ENCODE measurements around the gene ZBTB7C. TPM values are rescaled to one million over a fixed set of nuclear protein-coding genes. Genes with fewer than 3 reads are reported as not detected.

The ZBTB7C gene
- total RNA-seq, 1 experiment from 2014 or later, result 0.33 TPM

DNA sequence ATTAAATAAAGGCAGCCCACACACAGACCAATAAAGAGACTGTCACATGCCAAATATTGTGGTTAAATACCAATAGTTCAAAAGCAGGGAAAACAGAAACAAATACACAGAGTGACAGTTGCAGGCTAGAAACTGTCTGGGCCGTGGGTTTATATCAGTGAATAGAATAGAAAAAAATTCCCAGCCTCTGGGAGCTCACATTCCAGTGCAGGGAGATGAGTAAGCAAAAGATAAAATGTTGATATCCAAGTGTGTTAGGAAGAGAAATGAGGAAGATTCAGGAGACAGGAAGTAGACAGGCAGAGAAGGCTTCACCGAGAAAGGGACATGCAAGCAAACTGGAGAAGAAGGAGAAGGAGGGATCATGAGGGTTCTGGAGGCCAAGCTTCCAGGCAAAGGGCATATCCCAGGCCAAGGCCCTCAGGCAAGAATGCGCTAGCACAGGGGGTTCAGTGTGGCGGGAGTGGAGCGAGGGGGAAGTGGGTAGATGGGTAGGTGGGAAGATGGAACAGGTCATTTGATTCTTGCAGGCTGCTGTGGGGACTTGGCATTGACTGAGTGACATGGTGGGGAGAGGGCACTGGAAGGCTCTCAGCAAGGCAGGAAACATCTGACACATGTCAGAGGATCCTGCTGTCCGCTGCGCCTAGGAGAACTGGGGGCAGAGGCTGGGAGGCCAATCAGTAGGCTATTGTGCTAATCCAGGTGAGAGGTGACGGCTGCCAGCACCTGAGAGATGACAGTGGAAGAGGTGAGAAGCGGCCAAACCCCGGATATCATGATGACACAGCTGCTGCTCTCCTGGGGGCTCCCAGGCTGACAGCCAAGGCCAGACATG is 89.2 kb downstream of the ZBTB7C start:
- no peak overlapping the region for H3K27ac ChIP-seq (ENCODE audit: insufficient read length, low read depth, low read length)
- H2AFZ ChIP-seq (ENCODE audit: low read length), result no peak overlapping the region
- no peak for DNase-seq
- H3K14ac ChIP-seq (ENCODE audit: insufficient read depth, low read length), result no peak overlapping the region; the same call in 1 of the 2 replicates
- Mint-ChIP-seq H3K4me3 (no peak overlapping the region), H3K27ac (peak overlapping the region in 1 of 3 experiments; percentile 46; a peak in 1 of 7 replicates), H3K9me3 (no peaks in the 10 kb centered on the region; a peak in 1 of 5 replicates), H3K27me3 (ENCODE audit: low read depth) (peaks cover 1% of the 10 kb centered on the region; the same call in 1 of the 2 replicates), H3K4me1 (peaks cover 15 to 35% of the 10 kb centered on the region in 2 experiments), H3K36me3 (ENCODE audit: insufficient read depth in 1 of 3, low read depth in 3 of 3) (no peaks in the 10 kb centered on the region)
- no peaks in the 10 kb centered on the region for H3K27me3 ChIP-seq (ENCODE audit: insufficient read depth, low read length)
- H3K4me2 ChIP-seq (ENCODE audit: insufficient read depth, insufficient read length, low read length), result no peak overlapping the region
- H2BK12ac ChIP-seq (ENCODE audit: insufficient read length, low read depth, low read length), result no peak overlapping the region
- H3K79me2 ChIP-seq (ENCODE audit: insufficient read depth, low read length), result no peaks in the 10 kb centered on the region
- H3T11ph ChIP-seq (ENCODE audit: low read length), result no peak overlapping the region
- no peak overlapping the region for H2AK5ac ChIP-seq (ENCODE audit: insufficient read length, low read length)
- no peak overlapping the region for H2BK120ac ChIP-seq (ENCODE audit: low read depth, low read length, poor library complexity, severe bottlenecking)
- no peaks in the 10 kb centered on the region for H3K23me2 ChIP-seq (ENCODE audit: insufficient read length, low read depth, low read length, poor library complexity, severe bottlenecking)
- no peak overlapping the region for H4K8ac ChIP-seq (replicated peaks; ENCODE audit: insufficient read length, low read depth, low read length)
- H3K9me3 ChIP-seq (ENCODE audit: control insufficient read depth, low read depth, low read length), result no peaks in the 10 kb centered on the region
- no peaks in the 10 kb centered on the region for H4K20me1 ChIP-seq (ENCODE audit: control insufficient read depth, insufficient read depth, insufficient read length)
- no peak overlapping the region for H3K18ac ChIP-seq (ENCODE audit: insufficient read length, low read depth, low read length)
- H3K23ac ChIP-seq (ENCODE audit: insufficient read length, low read depth, low read length), result no peak overlapping the region
- H2BK15ac ChIP-seq (ENCODE audit: low read depth, low read length), result no peak overlapping the region
- H2BK5ac ChIP-seq (ENCODE audit: insufficient read length, low read length), result no peak overlapping the region
- no CpG with 5 or more reads among the region's 10 CpGs for WGBS (ENCODE audit: extremely low coverage, insufficient read length, low lambda C conversion rate)
- H3K56ac ChIP-seq (ENCODE audit: insufficient read length, low read depth, low read length), result no peak overlapping the region
- TF ChIP-seq, protein P1, sequence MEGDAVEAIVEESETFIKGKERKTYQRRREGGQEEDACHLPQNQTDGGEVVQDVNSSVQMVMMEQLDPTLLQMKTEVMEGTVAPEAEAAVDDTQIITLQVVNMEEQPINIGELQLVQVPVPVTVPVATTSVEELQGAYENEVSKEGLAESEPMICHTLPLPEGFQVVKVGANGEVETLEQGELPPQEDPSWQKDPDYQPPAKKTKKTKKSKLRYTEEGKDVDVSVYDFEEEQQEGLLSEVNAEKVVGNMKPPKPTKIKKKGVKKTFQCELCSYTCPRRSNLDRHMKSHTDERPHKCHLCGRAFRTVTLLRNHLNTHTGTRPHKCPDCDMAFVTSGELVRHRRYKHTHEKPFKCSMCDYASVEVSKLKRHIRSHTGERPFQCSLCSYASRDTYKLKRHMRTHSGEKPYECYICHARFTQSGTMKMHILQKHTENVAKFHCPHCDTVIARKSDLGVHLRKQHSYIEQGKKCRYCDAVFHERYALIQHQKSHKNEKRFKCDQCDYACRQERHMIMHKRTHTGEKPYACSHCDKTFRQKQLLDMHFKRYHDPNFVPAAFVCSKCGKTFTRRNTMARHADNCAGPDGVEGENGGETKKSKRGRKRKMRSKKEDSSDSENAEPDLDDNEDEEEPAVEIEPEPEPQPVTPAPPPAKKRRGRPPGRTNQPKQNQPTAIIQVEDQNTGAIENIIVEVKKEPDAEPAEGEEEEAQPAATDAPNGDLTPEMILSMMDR (conservative IDR thresholded peaks at IDR 0.05), result no peak
- H4K5ac ChIP-seq (ENCODE audit: insufficient read length, low read depth, low read length), result no peak overlapping the region
- no peak overlapping the region for H2BK20ac ChIP-seq (ENCODE audit: low read depth, low read length, poor library complexity, severe bottlenecking)
- H3K9ac ChIP-seq (ENCODE audit: extremely low read depth, insufficient read length, low read length), result no peak overlapping the region
- H4K91ac ChIP-seq (ENCODE audit: insufficient read length, low read depth, low read length), result no peak overlapping the region
- H3K79me1 ChIP-seq (ENCODE audit: insufficient read depth, low read depth, low read length, poor library complexity, severe bottlenecking), result no peaks in the 10 kb centered on the region
- H3K4me1 ChIP-seq (ENCODE audit: insufficient read depth, low read length), result 0 out of 2 replicates have a peak, but pooled peaks cover under 1% of the 10 kb centered on the region
- H3K4ac ChIP-seq (ENCODE audit: low read depth, low read length), result no peak overlapping the region

Data from H9 (cell line).